PC-3 (cell line): ENCODE data around the gene PTGIR. TPM values are rescaled to one million over a fixed set of nuclear protein-coding genes. Genes with fewer than 3 reads are reported as not detected.

Experiments
- ATAC-seq: fragments of 200-7000 bp; cut with Tn5 transposase; 2 replicates; pipeline ENCODE4 v1.9.1; 2020; ENCODE audit warnings: mild to moderate bottlenecking, moderate library complexity
- BruUV-seq: library from RNA; stranded (reverse); fragments of 400-500 nt; replicated peaks from 2 replicates; lab custom pipeline; 2021; lab: Mats Ljungman, UMichigan
- CTCF ChIA-PET: fragments of 300-600 bp; sonication (Branson Sonifier 250); formaldehyde crosslinking; loops from one replicate; lab custom pipeline; 2022; ENCODE audit warnings: antibody characterized with exemption; lab: Charles Lee
- POLR2A ChIA-PET: fragments of 300-600 bp; sonication (Branson Sonifier 250); formaldehyde crosslinking; loops from one replicate; lab custom pipeline; 2022; ENCODE audit warnings: antibody characterized with exemption; ENCODE audit not compliant: unreplicated experiment; lab: Charles Lee
- DNase-seq: peaks from one replicate; pipeline ENCODE4 v3.0.0-alpha.2; 2015
- H2AFZ ChIP-seq: fragments of 300-600 bp; sonication (generic); 2 replicates; pipeline ENCODE4 v1.6.0; 2016; ENCODE audit warnings: antibody characterized with exemption, low read length
- H3F3A ChIP-seq: fragments of 300-600 bp; sonication (generic); one replicate; pipeline ENCODE4 v1.6.0; 2017; ENCODE audit warnings: antibody characterized with exemption, low read length, control low read depth, mild to moderate bottlenecking; ENCODE audit not compliant: unreplicated experiment
- H3K27ac ChIP-seq: fragments of 300-600 bp; sonication (generic); 2 replicates; pipeline ENCODE4 v1.5.1; 2016; ENCODE audit warnings: mild to moderate bottlenecking, low read length
- H3K27me3 ChIP-seq: fragments of 300-600 bp; sonication (generic); 2 replicates; pipeline ENCODE4 v1.6.1; 2016; ENCODE audit warnings: low read length, mixed read lengths
- H3K36me3 ChIP-seq: fragments of 300-600 bp; sonication (generic); 2 replicates; pipeline ENCODE4 v1.6.1; 2016; ENCODE audit warnings: low read depth, mixed run types, low read length, mixed read lengths
- H3K4me1 ChIP-seq: fragments of 300-600 bp; sonication (generic); 2 replicates; pipeline ENCODE4 v1.5.1; 2016; ENCODE audit warnings: low read length; ENCODE audit not compliant: insufficient read depth
- H3K4me2 ChIP-seq: fragments of 300-600 bp; sonication (generic); 2 replicates; pipeline ENCODE4 v1.6.0; 2016; ENCODE audit warnings: low read length
- H3K4me3 ChIP-seq: fragments of 300-600 bp; sonication (generic); 2 replicates; pipeline ENCODE4 v1.5.1; 2016; ENCODE audit warnings: mild to moderate bottlenecking, low read length, mixed read lengths
- H3K79me2 ChIP-seq: fragments of 300-600 bp; sonication (generic); 2 replicates; pipeline ENCODE4 v1.6.1; 2017; ENCODE audit warnings: low read length, mixed read lengths
- H3K9ac ChIP-seq: fragments of 300-600 bp; sonication (generic); 2 replicates; pipeline ENCODE4 v1.6.0; 2016; ENCODE audit warnings: mild to moderate bottlenecking, low read length
- H3K9me2 ChIP-seq: fragments of 300-600 bp; sonication (generic); replicated peaks from 2 replicates; pipeline ENCODE4 v1.6.1; 2016; ENCODE audit warnings: mixed run types, low read length, mixed read lengths
- H3K9me3 ChIP-seq: fragments of 300-600 bp; sonication (generic); 2 replicates; pipeline ENCODE4 v1.6.1; 2016; ENCODE audit warnings: low read length, mixed read lengths
- H4K20me1 ChIP-seq: fragments of 300-600 bp; sonication (generic); 2 replicates; pipeline ENCODE4 v1.6.1; 2016; ENCODE audit warnings: low read length, mixed read lengths
- EZH2 ChIP-seq: fragments of 300-600 bp; sonication (generic); IDR thresholded peaks from one replicate; pipeline ENCODE4 v1.6.1; 2017; ENCODE audit warnings: antibody characterized with exemption, mild to moderate bottlenecking, low read length; ENCODE audit not compliant: unreplicated experiment
- EZH2phosphoT487 ChIP-seq: fragments of 300-600 bp; sonication (generic); IDR thresholded peaks from 2 replicates; pipeline ENCODE4 v1.6.1; 2018; ENCODE audit warnings: mild to moderate bottlenecking, antibody characterized with exemption, low read length, borderline replicate concordance
- intact Hi-C: fragments of 100-400 bp; cut with micrococcal nuclease; formaldehyde crosslinking; loops from 2 replicates; pipeline ENCODE4 v1.9.0; 2023
- total RNA-seq: library from RNA; depleted of rRNA; stranded (reverse); fragments of >200 nt; gene quantifications from 2 replicates; pipeline ENCODE4 v1.2.3, GENCODE V29; 2014
- TF ChIP-seq, protein P1 (sequence below): fragments of 300-600 bp; sonication (generic); conservative IDR thresholded peaks from 2 replicates; pipeline ENCODE4 v1.5.1; 2017; ENCODE audit warnings: antibody characterized with exemption, low read depth, mild to moderate bottlenecking, low read length

The PTGIR gene
- total RNA-seq, 1 experiment from 2014 or later = not detected

DNA sequence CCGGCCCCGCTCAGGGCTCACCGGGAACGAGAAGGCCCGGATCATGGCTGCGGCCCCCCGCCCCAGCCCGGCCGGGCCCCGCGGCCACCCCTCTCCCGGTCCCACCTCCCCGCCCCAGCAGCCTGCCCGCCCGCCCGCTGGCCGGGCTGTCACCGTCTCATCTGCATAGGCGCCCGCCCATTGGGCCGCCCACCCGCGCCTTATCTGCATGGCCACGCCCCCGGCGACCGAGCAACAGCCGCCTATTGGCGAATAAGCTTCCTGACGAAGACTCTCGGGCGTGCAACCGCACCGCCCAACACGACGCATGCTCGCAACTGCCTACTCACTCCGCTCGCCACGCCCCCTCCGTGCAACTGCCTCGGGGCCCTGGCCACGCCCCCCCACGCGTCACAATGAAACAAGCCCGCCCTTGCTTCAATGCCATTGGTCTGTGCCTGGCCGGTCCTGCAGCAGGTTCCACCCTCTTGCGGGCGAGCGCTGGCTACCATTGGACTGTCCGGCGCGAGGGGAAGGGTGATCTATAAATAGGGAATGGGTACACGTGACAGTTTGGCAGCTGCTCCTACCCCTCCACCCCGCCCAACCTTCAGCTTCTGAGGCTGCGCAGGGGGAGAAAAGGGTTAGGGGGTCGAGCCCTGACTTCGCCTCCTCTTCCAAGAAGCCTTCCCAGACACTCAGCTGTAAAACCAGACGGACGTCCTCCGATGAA is 36.3 kb upstream of the PTGIR start, which contains the start of gene DACT3:
Gene DACT3, minus strand, starts transcription at position 163 of the 712 bp plus-strand sequence. Its CDS starts 118 bp downstream, at position 45.
- Histone ChIP-seq H3F3A (no peaks in the 10 kb centered on the region), H3K4me3 (peak within 1 kb of the TSS; percentile 66), H3K79me2 (no peaks in the 10 kb centered on the region), H3K4me1 (peaks cover 9% of the 10 kb centered on the region), H3K4me2 (peak within 1 kb of the TSS; percentile 92), H3K27me3 (no peaks in the 10 kb centered on the region), H3K9me3 (no peaks in the 10 kb centered on the region), H2AFZ (peak within 1 kb of the TSS; percentile 85), H4K20me1 (no peaks in the 10 kb centered on the region), H3K27ac (no peak within 1 kb of the TSS), H3K36me3 (no peaks in the 10 kb centered on the region), H3K9ac (no peak within 1 kb of the TSS), H3K9me2 (no peaks in the 10 kb centered on the region)
- DNase-seq (peak; percentile 97), ATAC-seq (peak; percentile 95)
- POLR2A ChIA-PET = interaction anchor here (0.5 to 0.6 kb wide), 2 partner anchors 53 to 63 kb away, joined by 5 to 6 read pairs; no protein-coding TSS in a partner anchor
- BruUV-seq = no TSS peak
- CTCF ChIA-PET = interaction anchor here (0.7 to 2.2 kb wide), 3 partner anchors 44 to 258 kb away, joined by 7 to 16 read pairs (median 15); no protein-coding TSS in a partner anchor
- TF ChIP-seq EZH2 (no peak), EZH2phosphoT487 (no peak)
- TF ChIP-seq, protein P1, sequence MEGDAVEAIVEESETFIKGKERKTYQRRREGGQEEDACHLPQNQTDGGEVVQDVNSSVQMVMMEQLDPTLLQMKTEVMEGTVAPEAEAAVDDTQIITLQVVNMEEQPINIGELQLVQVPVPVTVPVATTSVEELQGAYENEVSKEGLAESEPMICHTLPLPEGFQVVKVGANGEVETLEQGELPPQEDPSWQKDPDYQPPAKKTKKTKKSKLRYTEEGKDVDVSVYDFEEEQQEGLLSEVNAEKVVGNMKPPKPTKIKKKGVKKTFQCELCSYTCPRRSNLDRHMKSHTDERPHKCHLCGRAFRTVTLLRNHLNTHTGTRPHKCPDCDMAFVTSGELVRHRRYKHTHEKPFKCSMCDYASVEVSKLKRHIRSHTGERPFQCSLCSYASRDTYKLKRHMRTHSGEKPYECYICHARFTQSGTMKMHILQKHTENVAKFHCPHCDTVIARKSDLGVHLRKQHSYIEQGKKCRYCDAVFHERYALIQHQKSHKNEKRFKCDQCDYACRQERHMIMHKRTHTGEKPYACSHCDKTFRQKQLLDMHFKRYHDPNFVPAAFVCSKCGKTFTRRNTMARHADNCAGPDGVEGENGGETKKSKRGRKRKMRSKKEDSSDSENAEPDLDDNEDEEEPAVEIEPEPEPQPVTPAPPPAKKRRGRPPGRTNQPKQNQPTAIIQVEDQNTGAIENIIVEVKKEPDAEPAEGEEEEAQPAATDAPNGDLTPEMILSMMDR = no peak
- intact Hi-C loops = no loop called here

DNA sequence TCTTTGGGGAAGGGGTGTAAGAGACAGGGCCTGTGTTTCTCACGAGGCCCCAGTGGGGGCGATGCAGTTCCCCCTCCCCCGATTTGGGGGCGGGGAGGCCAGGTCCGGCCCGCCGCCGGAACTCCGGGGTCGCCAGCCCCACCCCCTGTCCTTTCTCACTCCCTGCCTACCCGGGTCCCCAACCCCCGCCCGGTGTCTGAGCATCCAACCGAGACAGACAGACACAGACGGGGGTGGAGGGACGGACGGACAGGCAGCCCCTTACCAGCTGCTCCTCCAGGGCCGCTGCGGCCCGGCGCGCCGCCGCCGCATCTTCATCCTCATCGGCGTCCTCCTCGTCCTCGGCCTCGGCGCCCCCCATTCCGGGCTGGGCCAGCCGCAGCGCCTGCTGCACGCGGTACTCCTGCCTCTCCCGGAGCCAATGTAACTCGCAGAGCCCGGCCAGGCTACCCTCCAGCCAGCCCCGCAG is 35.7 kb upstream of the PTGIR start:
- Histone ChIP-seq H3K27me3 (no peaks in the 10 kb centered on the region), H3K4me3 (peak overlapping the region; percentile 64), H3K9me3 (no peaks in the 10 kb centered on the region), H3K4me1 (peaks cover 9% of the 10 kb centered on the region), H2AFZ (peak overlapping the region; percentile 85), H4K20me1 (no peaks in the 10 kb centered on the region), H3K9ac (no peak overlapping the region), H3K9me2 (no peaks in the 10 kb centered on the region), H3K79me2 (no peaks in the 10 kb centered on the region), H3F3A (no peaks in the 10 kb centered on the region), H3K4me2 (peak overlapping the region; percentile 89), H3K27ac (no peak overlapping the region), H3K36me3 (no peaks in the 10 kb centered on the region)
- DNase-seq (no peak), ATAC-seq (no peak; the same call in 1 of the 2 replicates)
- intact Hi-C loops = no loop called here
- no TSS peak for BruUV-seq
- CTCF ChIA-PET = interaction anchor here (2.0 to 2.2 kb wide), 2 partner anchors 44 to 47 kb away, joined by 15 to 16 read pairs; no protein-coding TSS in a partner anchor
- POLR2A ChIA-PET = interaction anchor here (0.6 kb wide), 1 partner anchor 53 kb away, joined by 6 read pairs; no protein-coding TSS in a partner anchor
- TF ChIP-seq EZH2phosphoT487 = no peak

- Histone ChIP-seq H3K4me3 (peak overlapping the region; percentile 64; the same call in 1 of the 2 replicates), H4K20me1 (no peaks in the 10 kb centered on the region), H3K9ac (no peak overlapping the region), H3K36me3 (no peaks in the 10 kb centered on the region), H2AFZ (peak overlapping the region; percentile 85; the same call in 1 of the 2 replicates), H3K79me2 (no peaks in the 10 kb centered on the region), H3K9me2 (no peaks in the 10 kb centered on the region), H3K9me3 (no peaks in the 10 kb centered on the region), H3F3A (no peaks in the 10 kb centered on the region), H3K27ac (no peak overlapping the region), H3K27me3 (no peaks in the 10 kb centered on the region), H3K4me1 (peaks cover 9% of the 10 kb centered on the region), H3K4me2 (peak overlapping the region; percentile 89)
- DNase-seq (no peak), ATAC-seq (no peak)
- POLR2A ChIA-PET = no interaction called here
- BruUV-seq = no TSS peak
- CTCF ChIA-PET = no interaction called here
- intact Hi-C loops = no loop called here
- TF ChIP-seq, protein P1 = no peak
These were observed 35.2 kb upstream of the PTGIR start for GRCh38 chr19:46660008-46660517.
